Tibial artery (tissue), 4 donors: ENCODE data around the gene MAP7D2.
A peak's percentile ranks its signal among the peaks of the same experiment; 100 is the strongest.

Source experiments
- DNase-seq, 2 donors: peaks; one replicate each; pipeline ENCODE4 v3.0.0-alpha.2; 2019
- H3K27ac ChIP-seq, 2 donors: fragments of 200-600 bp; sonication (generic) in 1 of 2; 1 replicate in 1 of 2; 2 replicates in 1 of 2; pipeline ENCODE4 v1.5.1; 2018 to 2019; ENCODE audit warnings: mild to moderate bottlenecking in 1 of 2
- H3K27me3 ChIP-seq, 2 donors: fragments of 200-600 bp; sonication (generic) in 1 of 2; one replicate each; pipeline versions ENCODE4 v1.5.1 to v1.6.0; 2016 to 2019
- H3K36me3 ChIP-seq, 3 donors: fragments of 200-600 bp; sonication (generic) in 2 of 3; one replicate each; pipeline ENCODE4 v1.5.1; 2016 to 2019; ENCODE audit warnings: mild to moderate bottlenecking in 2 of 3
- H3K4me1 ChIP-seq, 4 donors: fragments of 200-600 bp; sonication (generic) in 2 of 4; 1 replicate in 3 of 4; 2 replicates in 1 of 4; pipeline ENCODE4 v1.5.1; 2016 to 2019
- H3K4me3 ChIP-seq, 2 donors: fragments of 200-600 bp; sonication (generic) in 1 of 2; 1 replicate in 1 of 2; 2 replicates in 1 of 2; pipeline ENCODE4 v1.5.1; 2018 to 2019; ENCODE audit warnings: mild to moderate bottlenecking in 2 of 2
- H3K9me3 ChIP-seq, 3 donors: fragments of 200-600 bp; sonication (generic) in 1 of 3; one replicate each; pipeline ENCODE4 v1.5.1; 2016 to 2019
- intact Hi-C: fragments of 100-400 bp; cut with DNase I; formaldehyde crosslinking; loops from one replicate; pipeline ENCODE4 v1.15.0; 2023; ENCODE audit warnings: low total_unique reads
- TF ChIP-seq, protein P1 (sequence below), 2 experiments: fragments of 200-600 bp in 1 of 2; fragments of 450-650 bp in 1 of 2; IDR thresholded peaks; one replicate each; pipeline ENCODE4 v1.5.1; 2017 to 2019; ENCODE audit warnings: antibody characterized with exemption in 2 of 2, mild to moderate bottlenecking in 1 of 2, moderate library complexity in 1 of 2

The MAP7D2 gene

DNA sequence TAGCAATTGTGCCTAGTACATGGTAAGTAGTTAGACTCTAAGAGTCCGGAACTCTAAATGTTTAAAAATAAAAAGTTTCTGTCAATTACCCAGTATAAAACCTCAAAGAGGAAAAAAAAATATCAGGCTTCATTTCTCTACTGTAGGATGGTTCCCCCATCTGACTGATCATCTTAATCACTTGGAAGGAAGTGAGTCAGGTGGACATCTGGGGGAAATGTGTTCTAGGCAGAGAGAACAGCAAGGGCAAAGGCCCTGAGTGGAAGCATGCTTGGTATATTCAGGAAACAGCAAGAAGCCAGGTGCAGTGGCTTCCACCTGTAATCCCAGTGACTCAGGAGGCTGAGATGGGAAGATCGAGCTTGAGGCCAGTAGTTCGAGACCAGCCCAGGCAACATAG is 27.8 kb upstream of the MAP7D2 start:
- H3K9me3 ChIP-seq, result no peaks in the 10 kb centered on the region
- H3K27ac ChIP-seq, result no peak overlapping the region
- intact Hi-C loops, result loop anchor here (10.0 kb wide), 1 partner anchor 120 kb away; the partner anchor contains the start of gene RPS6KA3
- no peaks in the 10 kb centered on the region for H3K36me3 ChIP-seq
- no peaks in the 10 kb centered on the region for H3K27me3 ChIP-seq
- TF ChIP-seq, protein P1, sequence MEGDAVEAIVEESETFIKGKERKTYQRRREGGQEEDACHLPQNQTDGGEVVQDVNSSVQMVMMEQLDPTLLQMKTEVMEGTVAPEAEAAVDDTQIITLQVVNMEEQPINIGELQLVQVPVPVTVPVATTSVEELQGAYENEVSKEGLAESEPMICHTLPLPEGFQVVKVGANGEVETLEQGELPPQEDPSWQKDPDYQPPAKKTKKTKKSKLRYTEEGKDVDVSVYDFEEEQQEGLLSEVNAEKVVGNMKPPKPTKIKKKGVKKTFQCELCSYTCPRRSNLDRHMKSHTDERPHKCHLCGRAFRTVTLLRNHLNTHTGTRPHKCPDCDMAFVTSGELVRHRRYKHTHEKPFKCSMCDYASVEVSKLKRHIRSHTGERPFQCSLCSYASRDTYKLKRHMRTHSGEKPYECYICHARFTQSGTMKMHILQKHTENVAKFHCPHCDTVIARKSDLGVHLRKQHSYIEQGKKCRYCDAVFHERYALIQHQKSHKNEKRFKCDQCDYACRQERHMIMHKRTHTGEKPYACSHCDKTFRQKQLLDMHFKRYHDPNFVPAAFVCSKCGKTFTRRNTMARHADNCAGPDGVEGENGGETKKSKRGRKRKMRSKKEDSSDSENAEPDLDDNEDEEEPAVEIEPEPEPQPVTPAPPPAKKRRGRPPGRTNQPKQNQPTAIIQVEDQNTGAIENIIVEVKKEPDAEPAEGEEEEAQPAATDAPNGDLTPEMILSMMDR (IDR thresholded peaks at IDR 0.05), result no peak
- DNase-seq, result no peak
- H3K4me1 ChIP-seq, result peaks cover 0 to 14% (median 5%) of the 10 kb centered on the region in 4 donors
- H3K4me3 ChIP-seq, result no peak overlapping the region

DNA sequence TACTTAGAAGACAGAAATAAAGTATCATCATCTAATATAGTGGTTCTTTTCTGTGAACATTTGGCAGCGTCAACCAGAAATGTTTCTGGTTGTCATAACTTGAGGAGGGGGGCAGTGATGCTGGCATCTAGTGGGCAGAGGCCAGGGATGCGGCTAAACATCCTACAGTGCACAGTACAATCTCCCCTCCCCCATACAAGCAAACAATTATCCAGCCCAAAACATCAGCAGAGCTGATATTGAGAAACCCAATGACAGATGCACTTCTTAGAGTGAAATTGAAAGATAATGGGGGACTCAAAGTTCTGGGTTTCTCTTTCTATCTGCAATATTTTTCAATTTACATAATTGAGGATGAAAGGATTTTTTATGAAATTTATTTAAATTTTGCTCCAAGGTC is 26.9 kb upstream of the MAP7D2 start:
- Histone ChIP-seq H3K27ac (no peak overlapping the region), H3K4me1 (peaks cover 0 to 21% (median 8%) of the 10 kb centered on the region in 4 donors), H3K4me3 (no peak overlapping the region), H3K9me3 (no peaks in the 10 kb centered on the region), H3K27me3 (no peaks in the 10 kb centered on the region), H3K36me3 (no peaks in the 10 kb centered on the region)
- DNase-seq, result no peak
- TF ChIP-seq, protein P1 (IDR thresholded peaks at IDR 0.05), result no peak
- intact Hi-C loops, result loop anchor here (10.0 kb wide), 1 partner anchor 121 kb away; the partner anchor contains the start of gene RPS6KA3

DNA sequence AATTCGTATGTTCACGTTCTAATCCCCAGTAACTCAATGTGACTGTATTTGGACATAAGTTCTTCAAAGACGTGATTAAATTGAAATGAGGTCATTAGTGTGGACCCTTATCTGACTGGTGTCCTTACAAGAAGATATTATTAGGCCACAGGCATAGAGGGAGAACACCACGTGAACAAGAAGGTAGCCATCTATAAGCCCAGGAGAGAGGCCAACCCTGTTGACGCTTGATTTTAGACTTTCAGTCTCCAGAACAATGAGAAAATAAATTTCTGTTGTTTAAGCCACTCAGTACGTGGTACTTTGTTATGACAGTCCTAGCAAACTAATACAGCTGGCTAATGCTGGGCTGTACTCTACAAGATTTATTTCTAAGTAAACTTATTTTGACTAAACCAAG is 26.4 kb upstream of the MAP7D2 start:
- intact Hi-C loops, result loop anchor here (10.0 kb wide), 1 partner anchor 122 kb away; the partner anchor contains the start of gene RPS6KA3
- DNase-seq, result no peak
- TF ChIP-seq, protein P1 (IDR thresholded peaks at IDR 0.05), result no peak
- peak overlapping the region; percentile 82 to 85 for H3K27ac ChIP-seq
- H3K4me3 ChIP-seq, result no peak overlapping the region
- H3K9me3 ChIP-seq, result no peaks in the 10 kb centered on the region
- H3K27me3 ChIP-seq, result no peaks in the 10 kb centered on the region
- peaks cover 0 to 21% (median 8%) of the 10 kb centered on the region in 4 donors for H3K4me1 ChIP-seq
- H3K36me3 ChIP-seq, result no peaks in the 10 kb centered on the region

DNA sequence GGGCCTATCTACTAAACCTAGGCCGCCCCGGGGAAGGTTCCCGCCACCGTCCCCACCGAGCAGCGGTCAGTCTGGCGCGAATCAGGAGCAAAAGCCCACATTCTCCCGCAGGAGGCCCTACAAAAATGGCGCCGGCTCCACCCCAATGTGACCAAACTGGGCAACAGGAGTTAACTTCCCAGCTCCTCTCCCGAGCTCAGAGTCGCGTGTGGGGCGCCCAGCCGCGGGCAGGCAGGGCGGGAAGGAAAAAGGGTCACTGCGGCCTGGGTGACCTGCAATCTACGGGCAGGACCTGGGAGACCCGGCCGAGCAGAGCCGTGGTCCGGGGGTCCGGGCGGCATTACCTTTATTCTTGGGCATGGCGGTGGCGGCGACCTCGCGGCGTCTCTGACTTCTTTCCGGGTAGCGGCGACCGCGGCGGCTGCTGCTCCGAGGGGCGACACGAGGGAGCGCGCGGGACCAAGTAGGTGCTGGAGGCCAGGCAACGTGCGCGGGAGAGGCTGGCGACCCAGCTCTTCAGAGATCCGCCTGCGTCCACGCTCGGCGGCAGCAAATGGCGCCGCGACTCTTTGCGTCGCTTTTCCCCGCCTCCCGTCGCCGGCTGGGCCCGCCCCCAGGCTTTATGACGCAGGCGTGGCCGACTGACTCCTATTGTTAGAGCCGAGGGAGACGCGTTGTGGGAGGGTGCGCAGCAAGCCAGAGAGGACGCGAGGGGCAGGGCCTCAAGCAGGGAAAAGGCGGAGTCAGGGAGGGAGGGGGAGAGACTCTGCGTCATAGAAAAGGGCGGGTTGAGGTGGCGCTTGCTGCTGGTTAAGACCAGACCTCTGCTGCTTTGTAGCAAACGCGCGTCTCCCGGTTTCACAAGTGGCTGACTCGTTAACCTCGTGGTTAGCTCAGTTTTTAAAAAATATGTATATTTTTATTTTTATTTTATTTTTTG is 24.8 kb upstream of the MAP7D2 start, which contains the start of gene EIF1AX:
Gene EIF1AX, minus strand, starts transcription at position 558 of the 940 bp plus-strand sequence. Its CDS starts 198 bp downstream, at position 360.
- intact Hi-C loops, result loop anchor here (10.0 kb wide), 1 partner anchor 123 kb away; the partner anchor contains the start of gene RPS6KA3
- Histone ChIP-seq H3K9me3 (no peaks in the 10 kb centered on the region), H3K27me3 (no peaks in the 10 kb centered on the region), H3K4me3 (peak within 1 kb of the TSS; percentile 78 to 82), H3K36me3 (peaks cover 0 to 13% (median 12%) of the 10 kb centered on the region in 3 donors), H3K4me1 (peaks cover 0 to 24% (median 8%) of the 10 kb centered on the region in 4 donors), H3K27ac (peak within 1 kb of the TSS; percentile 82 to 95)
- peak; percentile 97 to 98 for DNase-seq
- TF ChIP-seq, protein P1 (IDR thresholded peaks at IDR 0.05), result no peak

DNA sequence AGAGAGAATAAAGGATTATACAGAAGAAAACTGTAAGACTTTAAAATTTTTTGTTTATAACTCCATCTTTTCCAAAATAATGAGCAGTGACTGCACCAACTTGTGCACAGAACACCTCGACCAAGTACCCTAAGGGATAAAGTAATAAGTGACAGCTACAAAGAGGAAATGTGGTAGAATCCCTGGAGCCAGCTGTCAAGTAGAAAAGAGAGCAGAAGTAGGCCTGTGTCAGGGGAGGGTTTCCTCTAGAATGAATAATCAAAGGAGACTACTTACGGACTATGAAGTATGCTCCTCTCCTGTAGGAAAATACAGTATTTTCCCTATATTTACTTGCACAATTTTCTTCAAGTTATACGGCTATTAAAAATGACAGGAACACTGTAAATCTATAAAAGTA is 23.7 kb upstream of the MAP7D2 start:
- Histone ChIP-seq H3K27me3 (no peaks in the 10 kb centered on the region), H3K4me3 (peak overlapping the region; percentile 78 to 82), H3K36me3 (peaks cover 0 to 23% (median 21%) of the 10 kb centered on the region in 3 donors), H3K4me1 (peaks cover 0 to 29% (median 8%) of the 10 kb centered on the region in 4 donors), H3K27ac (peak overlapping the region in 1 of 2 donors; percentile 95), H3K9me3 (no peaks in the 10 kb centered on the region)
- intact Hi-C loops, result loop anchor here (10.0 kb wide), 1 partner anchor 124 kb away; the partner anchor contains the start of gene RPS6KA3
- DNase-seq, result no peak
- TF ChIP-seq, protein P1 (IDR thresholded peaks at IDR 0.05), result no peak
